ENCODE measurements around the gene ARR3.

ARR3 gene

DNA sequence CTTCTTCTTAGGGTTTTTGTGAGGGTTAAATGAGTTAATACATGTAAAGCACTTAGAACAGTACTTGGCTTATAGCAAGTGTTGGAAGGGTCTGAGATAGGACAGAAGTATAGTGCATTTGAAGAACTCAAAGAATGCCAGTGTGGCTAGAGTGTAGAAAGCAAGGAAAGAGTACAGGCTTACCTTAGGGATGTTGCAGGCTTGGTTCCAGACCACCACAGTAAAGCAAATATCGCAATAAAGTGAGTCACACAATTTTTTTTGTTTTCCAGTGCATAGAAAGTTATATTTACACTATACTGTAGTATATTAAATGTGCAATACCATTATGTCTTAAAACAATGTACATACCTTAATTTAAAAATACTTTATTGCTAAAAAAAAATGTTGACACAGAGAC is 63.0 kb downstream of the ARR3 start:
- no peak overlapping the region for H3K27ac ChIP-seq
- TF ChIP-seq CTCF (IDR thresholded peaks at IDR 0.05): no peak
- H3K4me3 ChIP-seq (ENCODE audit: low read depth in 1 of 2, low read length in 1 of 2): no peak overlapping the region
- H3K27me3 ChIP-seq: no peaks in the 10 kb centered on the region
- peaks cover 5% of the 10 kb centered on the region for H3K36me3 ChIP-seq
- H3K4me1 ChIP-seq (ENCODE audit: control insufficient read depth in 1 of 2, insufficient read depth in 1 of 2, low read depth in 1 of 2, low read length in 1 of 2): no peaks in the 10 kb centered on the region
- no peaks in the 10 kb centered on the region for H3K9me3 ChIP-seq
